Immature natural killer cell (primary cell): ENCODE measurements around the gene SAP25. TPM values are rescaled to one million over a fixed set of nuclear protein-coding genes. Genes with fewer than 3 reads are reported as not detected.

ENCODE experiments used
- DNase-seq, 3 donors: peaks; one replicate each; pipeline ENCODE4 v3.0.0; 2022; ENCODE audit warnings: mixed read lengths in 1 of 3
- H3K27ac Mint-ChIP-seq, 6 donors: one replicate each; pipeline ENCODE4 v1.8.0; 2020; ENCODE audit warnings: mixed read lengths in 6 of 6, mild to moderate bottlenecking in 5 of 6, inconsistent platforms in 4 of 6, moderate library complexity in 3 of 6
- H3K27me3 Mint-ChIP-seq, 3 donors: one replicate each; pipeline ENCODE4 v1.8.0; 2020 to 2021; ENCODE audit warnings: low read depth in 3 of 3, mild to moderate bottlenecking in 3 of 3, mixed read lengths in 3 of 3, moderate library complexity in 3 of 3, inconsistent platforms in 1 of 3
- H3K36me3 Mint-ChIP-seq, 3 donors: one replicate each; pipeline ENCODE4 v1.8.0; 2020; ENCODE audit warnings: mixed read lengths in 3 of 3, inconsistent platforms in 2 of 3, mild to moderate bottlenecking in 2 of 3
- H3K4me1 Mint-ChIP-seq, 2 donors: one replicate each; pipeline ENCODE4 v1.8.0; 2020; ENCODE audit warnings: inconsistent platforms in 2 of 2, mild to moderate bottlenecking in 2 of 2, mixed read lengths in 2 of 2, moderate library complexity in 1 of 2
- H3K4me3 Mint-ChIP-seq, 5 donors: one replicate each; pipeline ENCODE4 v1.8.0; 2020; ENCODE audit warnings: mild to moderate bottlenecking in 5 of 5, mixed read lengths in 5 of 5, inconsistent platforms in 3 of 5, moderate library complexity in 3 of 5
- H3K9me3 Mint-ChIP-seq, 6 donors: one replicate each; pipeline ENCODE4 v1.8.0; 2020; ENCODE audit warnings: mild to moderate bottlenecking in 6 of 6, mixed read lengths in 6 of 6, inconsistent platforms in 4 of 6, moderate library complexity in 3 of 6
- polyA plus RNA-seq, 3 donors: library from polyadenylated mRNA; unstranded; fragments of 300-500 nt; fragmentation: Illumina TruSeq; gene quantifications; one replicate each; pipeline ENCODE4 v1.2.3, GENCODE V29; 2021

SAP25 gene
- polyA plus RNA-seq, 3 donors from 2014 or later, result not detected

DNA sequence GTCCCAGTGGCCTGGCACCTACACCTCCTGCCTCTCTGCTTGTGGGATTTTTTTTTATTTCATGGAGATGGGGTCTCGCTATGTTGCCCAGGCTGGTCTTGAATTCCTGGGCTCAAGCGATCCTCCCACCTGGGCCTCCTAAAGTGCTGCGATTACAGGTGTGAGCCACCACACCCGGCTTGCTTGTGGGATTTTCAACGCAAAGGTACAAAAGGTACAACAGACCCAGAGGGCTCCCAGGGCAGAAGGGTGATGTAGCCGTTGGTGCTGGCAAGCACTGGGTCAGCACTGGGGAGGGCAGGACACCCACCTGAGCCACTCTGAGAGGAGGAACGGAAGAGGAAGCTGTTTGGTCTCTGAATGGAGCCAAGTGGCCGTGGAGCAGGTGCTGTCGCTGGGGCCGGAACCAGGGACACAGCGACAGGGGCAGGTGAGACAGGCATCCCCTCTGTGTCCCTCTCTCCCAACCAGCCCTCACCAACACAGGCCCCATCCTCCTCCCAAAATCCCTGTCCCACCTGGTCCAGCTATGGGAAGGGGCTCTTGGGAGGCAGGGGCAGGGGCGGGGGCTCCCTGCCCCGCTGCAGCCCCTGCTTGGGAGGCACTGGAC lies 2.8 kb upstream of the SAP25 start:
- Mint-ChIP-seq H3K36me3 (peaks cover 0 to 3% (median 0%) of the 10 kb centered on the region in 3 donors), H3K4me3 (no peak overlapping the region), H3K4me1 (peaks cover 0 to 6% of the 10 kb centered on the region in 2 donors), H3K27ac (no peak overlapping the region), H3K9me3 (no peaks in the 10 kb centered on the region), H3K27me3 (peaks cover 0 to 11% (median 1%) of the 10 kb centered on the region in 3 donors)
- DNase-seq, result no peak

GRCh38 chr7:100575746-100576383 lies 2.2 kb upstream of the SAP25 start:
- Mint-ChIP-seq H3K4me3 (no peak overlapping the region), H3K9me3 (no peaks in the 10 kb centered on the region), H3K27ac (no peak overlapping the region), H3K27me3 (peaks cover 0 to 11% (median 1%) of the 10 kb centered on the region in 3 donors), H3K36me3 (peaks cover 0 to 3% (median 0%) of the 10 kb centered on the region in 3 donors), H3K4me1 (peaks cover 0 to 8% of the 10 kb centered on the region in 2 donors)
- DNase-seq, result no peak

GRCh38 chr7:100575206-100575631 lies 1.5 kb upstream of the SAP25 start:
- no peaks in the 10 kb centered on the region for H3K9me3 Mint-ChIP-seq
- peaks cover 2 to 14% (median 2%) of the 10 kb centered on the region in 3 donors for H3K27me3 Mint-ChIP-seq
- H3K36me3 Mint-ChIP-seq, result peaks cover 0 to 3% (median 0%) of the 10 kb centered on the region in 3 donors
- DNase-seq, result no peak
- peaks cover 0 to 12% of the 10 kb centered on the region in 2 donors for H3K4me1 Mint-ChIP-seq
- peak overlapping the region in 1 of 6 donors; percentile 69 for H3K27ac Mint-ChIP-seq
- H3K4me3 Mint-ChIP-seq, result no peak overlapping the region

GRCh38 chr7:100574362-100575205 lies 884 bp upstream of the SAP25 start:
- Mint-ChIP-seq H3K4me3 (no peak overlapping the region), H3K27me3 (peaks cover 2 to 21% (median 4%) of the 10 kb centered on the region in 3 donors), H3K27ac (no peak overlapping the region), H3K9me3 (no peaks in the 10 kb centered on the region), H3K36me3 (peaks cover 0 to 3% (median 0%) of the 10 kb centered on the region in 3 donors), H3K4me1 (peaks cover under 1 to 13% of the 10 kb centered on the region in 2 donors)
- DNase-seq, result no peak

DNA sequence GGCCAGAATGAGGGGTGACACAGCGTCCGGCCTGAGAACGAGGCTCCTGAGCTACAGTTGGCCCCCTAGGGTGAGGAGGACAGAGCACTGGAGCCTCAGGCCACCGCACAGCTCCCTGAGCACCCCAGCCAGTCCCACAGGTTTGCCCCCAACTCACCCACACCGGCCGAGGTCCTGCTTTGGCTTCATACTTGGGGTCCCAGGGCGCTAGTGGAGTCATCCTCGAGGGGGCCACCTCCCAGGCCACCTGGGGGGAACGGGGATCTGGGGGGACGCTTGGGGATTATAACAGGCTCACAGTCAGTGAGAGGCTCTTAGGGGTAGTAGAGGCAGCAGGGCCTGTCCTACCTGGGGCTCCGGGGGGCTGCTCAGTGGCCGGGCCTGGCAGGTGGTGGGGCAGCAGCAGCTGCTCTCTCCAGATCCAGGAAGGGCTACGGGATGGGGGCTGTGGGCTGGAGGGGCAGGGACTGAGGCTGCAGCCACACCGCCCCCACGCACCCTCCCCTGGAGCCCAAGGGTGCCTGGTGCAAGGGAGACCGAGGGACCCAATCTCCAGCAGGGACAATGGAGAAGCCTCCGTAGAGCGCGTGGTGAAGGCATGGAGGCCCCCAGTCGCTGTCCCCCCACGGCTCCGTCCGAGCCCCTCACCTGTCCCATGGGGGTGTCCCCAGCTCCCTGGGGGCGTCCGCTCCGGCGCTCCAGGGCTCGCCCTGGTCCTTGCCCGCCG lies 588 bp downstream of the SAP25 start:
- no peak for DNase-seq
- no peak overlapping the region for H3K27ac Mint-ChIP-seq
- H3K36me3 Mint-ChIP-seq, result peaks cover 0 to 3% (median 0%) of the 10 kb centered on the region in 3 donors
- H3K9me3 Mint-ChIP-seq, result no peaks in the 10 kb centered on the region
- peaks cover 2 to 26% (median 10%) of the 10 kb centered on the region in 3 donors for H3K27me3 Mint-ChIP-seq
- peaks cover 13 to 26% of the 10 kb centered on the region in 2 donors for H3K4me1 Mint-ChIP-seq
- H3K4me3 Mint-ChIP-seq, result no peak overlapping the region

DNA sequence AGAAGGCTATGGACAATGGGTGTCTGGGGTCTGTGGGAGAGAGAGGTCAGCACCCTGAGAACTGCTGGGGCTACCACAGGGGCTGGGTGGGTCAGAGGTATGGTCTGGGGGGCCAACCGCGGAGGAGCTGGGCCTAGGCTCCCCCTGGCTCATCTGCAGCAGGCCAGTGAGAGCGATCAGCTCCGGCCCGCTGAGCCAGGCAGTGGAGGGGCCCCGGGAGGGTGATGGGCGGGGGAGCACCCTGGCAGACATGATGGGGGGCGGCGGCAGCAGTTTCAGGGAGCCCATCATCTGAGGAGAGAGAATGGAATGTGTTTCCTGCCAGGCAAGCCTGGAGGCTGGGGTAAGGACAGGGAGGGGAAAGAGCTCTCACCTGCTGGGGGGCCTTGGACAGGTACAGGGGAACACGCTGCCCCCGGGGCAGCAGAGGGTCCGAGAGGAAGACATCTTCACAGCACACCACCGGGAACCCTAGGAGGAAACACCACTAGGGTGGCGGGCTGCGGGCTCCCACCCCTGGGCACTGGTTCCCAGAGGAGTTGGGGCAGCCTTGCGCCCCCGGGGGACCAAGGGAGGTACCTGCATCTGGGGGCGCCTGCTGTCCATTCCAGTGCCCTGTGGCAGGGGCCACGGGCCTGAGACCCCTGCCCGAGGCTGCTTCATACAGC lies 1.3 kb downstream of the SAP25 start:
- no peak overlapping the region for H3K27ac Mint-ChIP-seq
- peaks cover 0 to 3% (median 0%) of the 10 kb centered on the region in 3 donors for H3K36me3 Mint-ChIP-seq
- H3K27me3 Mint-ChIP-seq, result peaks cover 2 to 28% (median 10%) of the 10 kb centered on the region in 3 donors
- H3K4me1 Mint-ChIP-seq, result peaks cover 20 to 33% of the 10 kb centered on the region in 2 donors
- peak overlapping the region in 1 of 5 donors; percentile 18 for H3K4me3 Mint-ChIP-seq
- DNase-seq, result no peak
- H3K9me3 Mint-ChIP-seq, result no peaks in the 10 kb centered on the region

DNA sequence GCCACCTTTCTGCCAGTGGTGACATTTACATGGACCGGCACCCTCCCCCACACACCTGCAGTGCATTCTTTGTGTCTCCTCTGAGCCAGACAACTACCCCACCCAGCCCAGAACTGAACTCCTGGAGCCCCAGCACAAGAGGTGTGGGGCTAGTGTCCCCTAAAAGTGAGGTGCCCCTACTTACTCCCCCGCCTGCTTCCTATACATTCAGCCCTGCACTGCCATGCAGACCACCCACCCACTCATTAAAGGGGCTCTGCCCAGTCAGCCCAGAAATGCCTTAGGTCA lies 1.9 kb downstream of the SAP25 start:
- peak overlapping the region in 2 of 5 donors; percentile 18 to 30 for H3K4me3 Mint-ChIP-seq
- H3K27ac Mint-ChIP-seq, result peak overlapping the region in 1 of 6 donors; percentile 28

GRCh38 chr7:100570954-100571828 lies 2.5 kb downstream of the SAP25 start:
- DNase-seq, result no peak
- H3K4me3 Mint-ChIP-seq, result peak overlapping the region in 4 of 5 donors; percentile 13 to 67 (median 26)
- peaks cover 21 to 33% of the 10 kb centered on the region in 2 donors for H3K4me1 Mint-ChIP-seq
- H3K27me3 Mint-ChIP-seq, result peaks cover 2 to 25% (median 10%) of the 10 kb centered on the region in 3 donors
- H3K9me3 Mint-ChIP-seq, result no peaks in the 10 kb centered on the region
- H3K27ac Mint-ChIP-seq, result peak overlapping the region in 1 of 6 donors; percentile 30
- peaks cover 0 to 3% (median 0%) of the 10 kb centered on the region in 3 donors for H3K36me3 Mint-ChIP-seq

More for the DNA sequence above, 1.9 kb downstream of the SAP25 start:
- Mint-ChIP-seq H3K36me3 (peaks cover 0 to 3% (median 0%) of the 10 kb centered on the region in 3 donors), H3K9me3 (no peaks in the 10 kb centered on the region), H3K27me3 (peaks cover 2 to 28% (median 10%) of the 10 kb centered on the region in 3 donors), H3K4me1 (peaks cover 21 to 33% of the 10 kb centered on the region in 2 donors)
- DNase-seq, result no peak

DNA sequence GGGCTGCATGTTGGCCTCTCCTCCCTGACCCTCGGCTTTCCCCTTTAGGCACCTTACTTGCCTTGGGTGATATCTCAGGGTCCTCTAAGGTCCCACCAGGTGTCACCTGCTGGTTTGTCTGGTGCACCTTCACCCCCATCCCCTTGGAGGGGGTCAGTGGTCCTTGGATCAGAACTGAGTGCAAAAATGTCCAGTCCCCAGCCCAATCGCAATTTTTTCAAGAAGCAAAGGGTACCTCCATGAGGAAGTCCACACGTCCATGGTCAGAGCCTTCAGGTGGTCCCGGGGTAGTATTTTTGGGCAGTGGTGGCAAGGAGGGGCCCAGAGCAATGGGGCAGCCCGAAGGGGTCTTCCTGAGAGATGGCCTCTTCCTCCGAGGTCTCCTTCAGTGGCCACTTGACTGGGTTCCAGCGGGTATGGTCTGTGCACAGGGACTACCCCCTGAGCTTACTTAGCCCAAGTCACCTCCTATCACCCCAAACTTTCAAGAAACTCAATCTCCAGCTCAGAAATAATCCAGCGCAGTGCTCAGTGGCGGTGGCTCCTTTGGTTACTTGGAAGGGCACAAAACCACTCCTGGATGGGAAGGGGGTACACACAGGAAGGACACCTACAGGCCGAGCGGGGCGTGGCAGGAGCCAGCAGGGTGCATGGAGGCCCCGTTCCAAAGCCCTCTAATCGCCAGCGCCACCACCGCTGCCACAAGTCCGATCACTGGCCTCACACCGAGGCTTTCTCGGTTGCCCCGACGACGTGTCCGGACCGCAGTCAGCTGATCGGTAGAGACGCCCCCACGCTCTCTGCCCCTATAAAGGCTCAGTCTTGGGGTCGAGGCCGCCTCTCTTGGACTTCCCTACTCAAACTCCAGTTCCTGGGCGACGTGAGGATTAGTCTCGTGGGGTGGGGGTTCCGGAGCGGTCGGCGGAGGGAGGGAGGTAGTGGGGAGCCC lies 4.5 kb downstream of the SAP25 start:
- Mint-ChIP-seq H3K27me3 (peaks cover 2 to 22% (median 8%) of the 10 kb centered on the region in 3 donors), H3K9me3 (no peaks in the 10 kb centered on the region), H3K27ac (peak overlapping the region; percentile 51 to 82 (median 70)), H3K4me1 (peaks cover 21 to 33% of the 10 kb centered on the region in 2 donors), H3K4me3 (peak overlapping the region; percentile 41 to 77 (median 63)), H3K36me3 (peaks cover 0 to 3% (median 0%) of the 10 kb centered on the region in 3 donors)
- peak; percentile 51 to 57 (median 56) for DNase-seq

- Mint-ChIP-seq H3K36me3 (peaks cover 0 to 7% (median 4%) of the 10 kb centered on the region in 3 donors), H3K27me3 (peaks cover 2 to 22% (median 8%) of the 10 kb centered on the region in 3 donors), H3K4me1 (peaks cover 27 to 35% of the 10 kb centered on the region in 2 donors), H3K27ac (peak overlapping the region in 5 of 6 donors; percentile 51 to 78 (median 70)), H3K9me3 (no peaks in the 10 kb centered on the region), H3K4me3 (peak overlapping the region in 2 of 5 donors; percentile 22 to 41)
- no peak for DNase-seq
Measured at GRCh38 chr7:100568176-100568895, 5.4 kb downstream of the SAP25 start.
